ENCODE measurements around the gene NOC2L.
"Not testable (repeated sequence)": the region's sequence is repeated elsewhere in the genome, so short reads cannot be mapped to it uniquely, and the experiment has no call there.

Gene NOC2L

DNA sequence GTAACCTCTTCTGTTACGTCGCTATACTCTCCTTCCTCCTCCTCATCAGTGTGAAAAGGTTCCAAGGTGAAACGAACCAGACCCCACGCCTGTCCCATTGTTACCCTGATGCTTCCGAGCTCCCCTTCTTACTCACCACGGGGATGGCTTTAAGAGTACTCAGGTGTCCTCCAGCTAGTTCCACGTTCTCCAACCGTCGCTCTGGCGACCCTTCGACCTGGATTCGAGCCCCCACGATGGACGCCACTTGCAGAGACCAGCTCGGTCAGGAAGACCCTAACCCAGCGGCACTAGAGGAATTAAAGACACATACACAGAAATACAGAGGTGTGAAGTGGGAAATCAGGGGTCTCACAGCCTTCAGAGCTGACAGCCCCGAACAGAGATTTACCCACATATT is 61.1 kb downstream of the NOC2L start:
- DNase-seq, result not testable (repeated sequence)

DNA sequence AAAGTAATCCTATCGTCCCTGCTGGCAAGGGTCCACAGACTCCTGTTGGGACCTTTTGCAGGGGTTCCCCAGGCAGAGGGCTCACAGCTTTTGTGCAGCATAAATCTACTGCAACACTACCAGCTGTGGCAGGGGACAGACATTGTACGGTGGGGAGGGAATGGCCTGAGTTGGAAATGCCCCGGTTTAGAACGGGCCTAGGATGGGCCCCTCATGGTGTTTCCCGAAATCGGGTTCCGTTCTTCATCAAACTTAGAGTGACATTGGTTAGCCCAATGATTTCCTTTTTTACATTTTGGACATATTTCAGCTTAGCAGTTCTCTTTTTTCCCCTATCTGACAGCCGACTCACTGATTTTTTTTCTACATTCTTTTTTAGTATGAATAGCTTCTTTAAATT is 61.8 kb downstream of the NOC2L start:
- DNase-seq, result no peak

Data from NCI-H69 (cell line).